K562 (cell line): Measurements from ENCODE around the gene FYB2. TPM values are rescaled to one million over a fixed set of nuclear protein-coding genes. Genes with fewer than 3 reads are reported as not detected.
A peak's percentile ranks its signal among the peaks of the same experiment; 100 is the strongest.

Experiments
- ATAC-seq: fragments of 200-7000 bp; cut with Tn5 transposase; 3 replicates; pipeline ENCODE4 v1.9.1; 2020; ENCODE audit warnings: moderate library complexity
- Bru-seq: library from RNA; stranded (reverse); fragments of 400-500 nt; gene quantifications from one replicate; lab custom pipeline; 2021; lab: Mats Ljungman, UMichigan
- BruChase-seq, 2 experiments: library from RNA; stranded (reverse); fragments of 400-500 nt; gene quantifications; one replicate each; lab custom pipeline; 2021; lab: Mats Ljungman, UMichigan
- BruUV-seq: library from RNA; stranded (reverse); fragments of 400-500 nt; replicated peaks from 2 replicates; lab custom pipeline; 2021; lab: Mats Ljungman, UMichigan
- CTCF ChIA-PET: fragments of 300-600 bp; formaldehyde crosslinking; extraction: SDS; loops from one replicate; lab custom pipeline; 2021; ENCODE audit warnings: low intra/inter-chr PET ratio; lab: Yijun Ruan, JAX
- POLR2A ChIA-PET: fragments of 300-600, 350-650 bp; sonication (Branson Sonifier 250); formaldehyde crosslinking; extraction: SDS; loops from one replicate; lab custom pipeline; 2021; ENCODE audit warnings: antibody characterized with exemption, inconsistent platforms; lab: Yijun Ruan, JAX
- DNase-seq, 4 experiments: peaks; one replicate each; pipeline versions ENCODE4 v3.0.0 to v3.0.0-alpha.2; 2011 to 2018; ENCODE audit warnings: low spot score in 3 of 4, mixed read lengths in 3 of 4; ENCODE audit errors: extremely low read depth in 1 of 4
- FAIRE-seq: peaks from 2 replicates; lab custom pipeline; 2011; peaks lifted over from hg19 to GRCh38; lab: Jason Lieb, UNC
- H2AFZ ChIP-seq: 2 replicates; pipeline ENCODE4 v1.6.0; 2011; ENCODE audit warnings: low read depth, low read length, control low read depth, inconsistent platforms
- H3K27ac ChIP-seq: fragments of 200-600 bp; 3 replicates; pipeline ENCODE4 v1.8.0; 2011; ENCODE audit warnings: low read depth, mild to moderate bottlenecking, control low read depth, inconsistent platforms, low read length, moderate library complexity, mixed read lengths; ENCODE audit errors: extremely low read depth
- H3K27me3 ChIP-seq, 2 experiments: fragments of 300-600 bp in 1 of 2; 2 replicates in 1 of 2; 3 replicates in 1 of 2; pipeline versions ENCODE4 v1.6.0 to v1.8.0; 2011; ENCODE audit warnings: inconsistent platforms in 2 of 2, low read length in 2 of 2, mild to moderate bottlenecking in 1 of 2, mixed read lengths in 1 of 2, moderate library complexity in 1 of 2; ENCODE audit not compliant: control insufficient read depth in 2 of 2, insufficient read depth in 2 of 2
- H3K36me3 ChIP-seq: fragments of 300-600 bp; 3 replicates; pipeline ENCODE4 v1.8.0; 2011; ENCODE audit warnings: mild to moderate bottlenecking, low read length, inconsistent platforms; ENCODE audit not compliant: control insufficient read depth, insufficient read depth
- H3K4me1 ChIP-seq, 2 experiments: fragments of 200-600 bp in 1 of 2; replicated peaks in 1 of 2; 2 replicates in 1 of 2; 3 replicates in 1 of 2; pipeline versions ENCODE4 v1.5.1 to v1.8.0; 2011; ENCODE audit warnings: inconsistent platforms in 2 of 2, low read length in 2 of 2, mild to moderate bottlenecking in 1 of 2, mixed read lengths in 1 of 2, moderate library complexity in 1 of 2; ENCODE audit not compliant: control insufficient read depth in 2 of 2, insufficient read depth in 2 of 2
- H3K4me2 ChIP-seq: 2 replicates; pipeline ENCODE4 v1.6.1; 2011; ENCODE audit warnings: low read length, control low read depth, inconsistent platforms, mixed read lengths; ENCODE audit not compliant: insufficient read depth
- H3K4me3 ChIP-seq: fragments of 200-600 bp; sonication (generic), shearing (Covaris generic); 2 replicates; pipeline ENCODE4 v1.5.1; 2016; ENCODE audit warnings: control low read depth, inconsistent platforms
- H3K79me2 ChIP-seq: fragments of 200-600 bp; 3 replicates; pipeline ENCODE4 v1.8.0; 2011; ENCODE audit warnings: low read length, inconsistent platforms; ENCODE audit not compliant: control insufficient read depth, insufficient read depth
- H3K9ac ChIP-seq, 2 experiments: 2 replicates each; pipeline versions ENCODE4 v1.6.0 to v1.6.1; 2011; ENCODE audit warnings: low read depth in 2 of 2, low read length in 2 of 2, control low read depth in 1 of 2, inconsistent platforms in 1 of 2, mild to moderate bottlenecking in 1 of 2, mixed read lengths in 1 of 2; ENCODE audit not compliant: insufficient read depth in 1 of 2
- H3K9me1 ChIP-seq: one replicate; pipeline ENCODE4 v1.6.0; 2011; ENCODE audit warnings: inconsistent platforms, mild to moderate bottlenecking, low read length, moderate library complexity; ENCODE audit not compliant: control insufficient read depth, insufficient read depth
- H3K9me3 ChIP-seq: replicated peaks from 2 replicates; pipeline ENCODE4 v1.5.1; 2011; ENCODE audit warnings: low read depth, low read length, inconsistent platforms; ENCODE audit not compliant: control insufficient read depth, insufficient read depth
- H4K20me1 ChIP-seq: replicated peaks from 2 replicates; pipeline ENCODE4 v1.6.1; 2011; ENCODE audit warnings: low read length, inconsistent platforms, mixed read lengths; ENCODE audit not compliant: control insufficient read depth, insufficient read depth
- ATF2 ChIP-seq: sonication (generic); formaldehyde crosslinking; IDR thresholded peaks from 2 replicates; pipeline ENCODE4 v1.8.1; 2022; ENCODE audit warnings: missing genetic modification reagents
- FOXM1 ChIP-seq, 2 experiments: fragments of 450-650 bp in 1 of 2; sonication (generic) in 1 of 2; formaldehyde crosslinking in 1 of 2; IDR thresholded peaks; 2 replicates each; pipeline versions ENCODE4 v1.6.1 to v1.9.0; 2017 to 2022; ENCODE audit warnings: low read depth in 2 of 2, mild to moderate bottlenecking in 2 of 2, missing genetic modification reagents in 1 of 2, moderate library complexity in 1 of 2
- FUS ChIP-seq: fragments of 200-400 bp; formaldehyde crosslinking; optimal IDR thresholded peaks from 2 replicates; pipeline ENCODE3; 2017; ENCODE audit warnings: low read depth, low read length
- ID3 ChIP-seq, 2 experiments: fragments of 250-450 bp in 1 of 2; fragments of 450-650 bp in 1 of 2; sonication (Bioruptor Pico) in 1 of 2; IDR thresholded peaks; 2 replicates each; pipeline versions ENCODE4 v1.6.1 to v1.8.0; 2016 to 2021; ENCODE audit warnings: mild to moderate bottlenecking in 2 of 2, moderate library complexity in 2 of 2, missing compliant biosample characterization in 1 of 2, missing genetic modification characterization in 1 of 2
- MTF1 ChIP-seq: fragments of 250-450 bp; sonication (Bioruptor Pico); IDR thresholded peaks from 2 replicates; pipeline ENCODE4 v1.9.0; 2021; ENCODE audit warnings: moderate library complexity, mild to moderate bottlenecking, inconsistent platforms, borderline replicate concordance
- ZBTB8A ChIP-seq: fragments of 450-650 bp; IDR thresholded peaks from 2 replicates; pipeline ENCODE4 v1.6.1; 2018; ENCODE audit warnings: mild to moderate bottlenecking, moderate library complexity; ENCODE audit not compliant: partially characterized antibody
- WGBS: fragments of 100-300 bp; shearing (Covaris generic); methylation state at CpG from one replicate; pipeline ENCODE4 v1.1.6; 2016; ENCODE audit warnings: low coverage, mixed read lengths; ENCODE audit not compliant: insufficient coverage; ENCODE audit errors: missing lambda C conversion rate; 5-methylcytosine and 5-hydroxymethylcytosine counted together
- in situ Hi-C: fragments of 300-500 bp; cut with MboI; formaldehyde crosslinking; loops from 4 replicates; pipeline ENCODE4 v1.15.0; 2018; ENCODE audit warnings: inconsistent platforms, mixed read lengths
- intact Hi-C: fragments of 100-400 bp; cut with micrococcal nuclease; formaldehyde crosslinking; loops from 2 replicates; pipeline ENCODE4 v1.14.2; 2022
- long read RNA-seq, 3 experiments: library from polyadenylated mRNA in 2 of 3; library from RNA in 1 of 3; unstranded in 2 of 3; stranded (forward) in 1 of 3; transcript quantifications; one replicate each; pipeline ENCODE4 v2.0.0, GENCODE V29; 2019 to 2022
- polyA minus RNA-seq, 3 experiments: library from RNA; depleted of rRNA, polyadenylated mRNA; stranded (reverse); fragments of >200 nt; gene quantifications; 2 replicates each; pipeline ENCODE4 v1.2.3, GENCODE V29; 2011
- polyA plus RNA-seq, 8 experiments: library from polyadenylated mRNA; depleted of rRNA in 4 of 8; stranded (reverse) in 5 of 8; unstranded in 3 of 8; fragments of >200 nt; fragmentation: Nextera tagmentation in 2 of 8; fragmentation: Illumina TruSeq in 1 of 8; extraction: Ambion mirVana in 2 of 8; extraction: Trizol in 1 of 8; gene quantifications; 2 replicates each; pipeline versions ENCODE4 v1.2.1 to v1.2.3, GENCODE V29; 2011 to 2014; ENCODE audit warnings: inconsistent platforms in 1 of 8, missing spikeins in 1 of 8
- total RNA-seq, 7 experiments: library from RNA; depleted of rRNA in 6 of 7; stranded (reverse); fragments of >200 nt in 6 of 7; fragmentation: Illumina TruSeq in 2 of 7; extraction: Trizol in 2 of 7; gene quantifications; 2 replicates each; pipeline versions ENCODE4 v1.2.1 to v1.2.3, GENCODE V29; 2011 to 2021; ENCODE audit warnings: low replicate concordance in 1 of 7
- TF ChIP-seq, protein P1 (sequence below): sonication (generic); formaldehyde crosslinking; IDR thresholded peaks from 2 replicates; pipeline ENCODE4 v1.8.0; 2022; ENCODE audit warnings: mild to moderate bottlenecking, low read depth, missing genetic modification reagents
- TF ChIP-seq, protein P2 (sequence below): fragments of 200-800 bp; sonication (Bioruptor generic); IDR thresholded peaks from 2 replicates; pipeline ENCODE4 v1.6.1; 2016; ENCODE audit warnings: missing genetic modification characterization, missing compliant biosample characterization

The FYB2 gene
- total RNA-seq (2011; cell fraction: chromatin; rRNA removed; ENCODE audit: low replicate concordance), result not detected in 2 replicates
- not detected in 2 replicates for total RNA-seq (2011; cell fraction: nucleolus; rRNA removed)
- total RNA-seq (2011; cell fraction: nucleoplasm; rRNA removed), result not detected in 2 replicates
- not detected in 2 replicates for total RNA-seq (2014; rRNA removed)
- not detected in 2 replicates for total RNA-seq (2014; rRNA removed; fragmentation: Illumina TruSeq; extraction: Trizol)
- not detected in 2 replicates for total RNA-seq (2015; rRNA removed; fragmentation: Illumina TruSeq; extraction: Trizol)
- not detected in 2 replicates for total RNA-seq (2021)
- not detected in 2 replicates for polyA plus RNA-seq (2011; rRNA removed)
- polyA plus RNA-seq (2011; cell fraction: cytosol; rRNA removed), result not detected in 2 replicates
- polyA plus RNA-seq (2011; cell fraction: nucleus; rRNA removed), result not detected in 2 replicates
- polyA plus RNA-seq (2012), result not detected in 2 replicates
- not detected in 2 replicates for polyA plus RNA-seq (2014; fragmentation: Illumina TruSeq; extraction: Trizol)
- not detected for polyA plus RNA-seq (2014; fragmentation: Nextera tagmentation; extraction: Ambion mirVana)
- polyA plus RNA-seq (2014; rRNA removed), result not detected in 2 replicates
- not detected in 2 replicates for polyA minus RNA-seq (2011; rRNA and poly(A)+ RNA removed)
- not detected in 2 replicates for polyA minus RNA-seq (2011; cell fraction: cytosol; rRNA and poly(A)+ RNA removed)
- polyA minus RNA-seq (2011; cell fraction: nucleus; rRNA and poly(A)+ RNA removed), result not detected in 2 replicates
- Bru-seq, nascent RNA, result percentile 1 among the genes with signal in this experiment
- BruChase-seq, experiment 1, labeled RNA remaining after a 2-hour chase, result percentile 5 among the genes with signal in this experiment
- BruChase-seq, experiment 2, labeled RNA remaining after a 6-hour chase, result percentile 2 among the genes with signal in this experiment
- long read RNA-seq, experiment 1, result 0 reads
- long read RNA-seq, experiment 2, result 0 reads
- long read RNA-seq, experiment 3, result 0 reads

- Histone ChIP-seq H3K79me2 (no peaks in the 10 kb centered on the region), H3K36me3 (no peaks in the 10 kb centered on the region), H3K9ac (peak within 1 kb of the TSS in 1 of 2 experiments; percentile 53; a peak in 1 of 4 replicates), H3K4me3 (no peak within 1 kb of the TSS), H4K20me1 (no peaks in the 10 kb centered on the region), H3K4me1 (no peaks in the 10 kb centered on the region), H3K27ac (no peak within 1 kb of the TSS), H3K9me3 (no peaks in the 10 kb centered on the region), H2AFZ (no peak within 1 kb of the TSS), H3K9me1 (no peaks in the 10 kb centered on the region), H3K27me3 (peaks cover 0 to 5% of the 10 kb centered on the region in 2 experiments; a peak in 2 of 5 replicates), H3K4me2 (no peak within 1 kb of the TSS)
- ChIA-PET POLR2A (interaction anchor here (0.6 kb wide), 1 partner anchor 377 kb away, joined by 3 read pairs; no protein-coding TSS in a partner anchor), CTCF (no interaction called here)
- in situ Hi-C loops (no loop called here), intact Hi-C loops (no loop called here)
- DNase-seq (no peak), FAIRE-seq (no peak), ATAC-seq (no peak)
- BruUV-seq, result no TSS peak
- 0% methylated on average over 7 of the region's 10 CpGs for WGBS
- TF ChIP-seq ATF2 (CRISPR knock-in tag) (no peak), FUS (no peak), ID3 (CRISPR knock-in tag; IDR thresholded peaks at IDR 0.05) (no peak), ID3 (tag; IDR thresholded peaks at IDR 0.05) (no peak), MTF1 (CRISPR knock-in tag) (no peak), FOXM1 (IDR thresholded peaks at IDR 0.05; ENCODE audit: low read depth) (no peak), FOXM1 (CRISPR knock-in tag; IDR thresholded peaks at IDR 0.05; ENCODE audit: low read depth) (no peak), ZBTB8A (no peak)
- TF ChIP-seq, protein P1, sequence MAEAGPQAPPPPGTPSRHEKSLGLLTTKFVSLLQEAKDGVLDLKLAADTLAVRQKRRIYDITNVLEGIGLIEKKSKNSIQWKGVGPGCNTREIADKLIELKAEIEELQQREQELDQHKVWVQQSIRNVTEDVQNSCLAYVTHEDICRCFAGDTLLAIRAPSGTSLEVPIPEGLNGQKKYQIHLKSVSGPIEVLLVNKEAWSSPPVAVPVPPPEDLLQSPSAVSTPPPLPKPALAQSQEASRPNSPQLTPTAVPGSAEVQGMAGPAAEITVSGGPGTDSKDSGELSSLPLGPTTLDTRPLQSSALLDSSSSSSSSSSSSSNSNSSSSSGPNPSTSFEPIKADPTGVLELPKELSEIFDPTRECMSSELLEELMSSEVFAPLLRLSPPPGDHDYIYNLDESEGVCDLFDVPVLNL, result no peak
- TF ChIP-seq, protein P2, sequence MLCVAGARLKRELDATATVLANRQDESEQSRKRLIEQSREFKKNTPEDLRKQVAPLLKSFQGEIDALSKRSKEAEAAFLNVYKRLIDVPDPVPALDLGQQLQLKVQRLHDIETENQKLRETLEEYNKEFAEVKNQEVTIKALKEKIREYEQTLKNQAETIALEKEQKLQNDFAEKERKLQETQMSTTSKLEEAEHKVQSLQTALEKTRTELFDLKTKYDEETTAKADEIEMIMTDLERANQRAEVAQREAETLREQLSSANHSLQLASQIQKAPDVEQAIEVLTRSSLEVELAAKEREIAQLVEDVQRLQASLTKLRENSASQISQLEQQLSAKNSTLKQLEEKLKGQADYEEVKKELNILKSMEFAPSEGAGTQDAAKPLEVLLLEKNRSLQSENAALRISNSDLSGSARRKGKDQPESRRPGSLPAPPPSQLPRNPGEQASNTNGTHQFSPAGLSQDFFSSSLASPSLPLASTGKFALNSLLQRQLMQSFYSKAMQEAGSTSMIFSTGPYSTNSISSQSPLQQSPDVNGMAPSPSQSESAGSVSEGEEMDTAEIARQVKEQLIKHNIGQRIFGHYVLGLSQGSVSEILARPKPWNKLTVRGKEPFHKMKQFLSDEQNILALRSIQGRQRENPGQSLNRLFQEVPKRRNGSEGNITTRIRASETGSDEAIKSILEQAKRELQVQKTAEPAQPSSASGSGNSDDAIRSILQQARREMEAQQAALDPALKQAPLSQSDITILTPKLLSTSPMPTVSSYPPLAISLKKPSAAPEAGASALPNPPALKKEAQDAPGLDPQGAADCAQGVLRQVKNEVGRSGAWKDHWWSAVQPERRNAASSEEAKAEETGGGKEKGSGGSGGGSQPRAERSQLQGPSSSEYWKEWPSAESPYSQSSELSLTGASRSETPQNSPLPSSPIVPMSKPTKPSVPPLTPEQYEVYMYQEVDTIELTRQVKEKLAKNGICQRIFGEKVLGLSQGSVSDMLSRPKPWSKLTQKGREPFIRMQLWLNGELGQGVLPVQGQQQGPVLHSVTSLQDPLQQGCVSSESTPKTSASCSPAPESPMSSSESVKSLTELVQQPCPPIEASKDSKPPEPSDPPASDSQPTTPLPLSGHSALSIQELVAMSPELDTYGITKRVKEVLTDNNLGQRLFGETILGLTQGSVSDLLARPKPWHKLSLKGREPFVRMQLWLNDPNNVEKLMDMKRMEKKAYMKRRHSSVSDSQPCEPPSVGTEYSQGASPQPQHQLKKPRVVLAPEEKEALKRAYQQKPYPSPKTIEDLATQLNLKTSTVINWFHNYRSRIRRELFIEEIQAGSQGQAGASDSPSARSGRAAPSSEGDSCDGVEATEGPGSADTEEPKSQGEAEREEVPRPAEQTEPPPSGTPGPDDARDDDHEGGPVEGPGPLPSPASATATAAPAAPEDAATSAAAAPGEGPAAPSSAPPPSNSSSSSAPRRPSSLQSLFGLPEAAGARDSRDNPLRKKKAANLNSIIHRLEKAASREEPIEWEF (CRISPR knock-in tag), result no peak
Measured at GRCh38 chr1:56819387-56819899, at the start of gene FYB2. TSS of gene FYB2 (minus strand) at chr1:56819404. CDS start at chr1:56819290, 114 bp downstream.
